GM21515 (cell line): ENCODE measurements around the gene NUDT22.

Experiments used
- ATAC-seq: cut with Tn5 transposase; IDR thresholded peaks from one replicate; pipeline ENCODE4 v1.9.1; 2021; ENCODE audit not compliant: unreplicated experiment

Gene NUDT22

DNA sequence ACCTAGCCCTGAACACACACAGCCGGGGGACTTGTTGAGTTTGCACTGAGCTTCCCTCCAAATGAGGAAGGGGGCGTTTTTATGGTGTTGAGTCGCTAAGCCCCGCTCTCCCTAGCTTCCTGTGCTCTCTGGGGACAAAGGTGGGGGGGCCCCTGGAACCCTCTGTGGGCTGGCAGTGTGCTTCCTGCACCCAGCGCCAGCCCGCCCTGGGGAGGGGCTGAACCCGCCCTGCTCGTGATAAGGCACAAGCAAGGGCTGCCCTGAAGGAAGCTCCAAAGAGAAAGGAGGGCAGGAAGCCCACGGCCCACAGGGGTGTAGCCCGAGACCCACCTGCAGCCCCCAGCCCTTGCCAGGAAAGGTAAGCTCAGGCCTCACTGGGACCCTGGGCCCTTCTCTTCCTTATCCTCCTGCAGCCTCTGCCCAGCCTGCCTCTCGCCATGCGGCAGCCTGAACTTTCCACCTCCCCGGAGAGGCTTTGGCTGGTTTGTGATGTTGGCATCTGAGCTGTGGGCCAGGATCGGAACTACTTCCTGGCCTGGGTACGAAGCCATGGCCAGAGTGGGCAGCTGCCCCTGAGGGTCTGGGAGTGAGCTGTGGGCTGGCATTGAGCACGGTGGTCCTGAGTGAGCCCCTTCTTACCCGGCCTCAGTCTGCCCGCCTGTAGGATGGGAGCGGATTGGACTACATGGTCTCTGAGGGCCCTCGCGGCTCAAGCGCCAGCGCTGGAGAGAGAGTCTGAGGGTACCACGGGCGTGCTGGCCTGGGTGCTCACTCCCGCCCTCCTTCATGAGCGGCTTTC is 19.4 kb upstream of the NUDT22 start, which contains the start of gene FERMT3:
Gene FERMT3 (plus strand): TSS at position 265 of the 799 bp plus-strand sequence. CDS start 644 bp downstream, outside the sequence.
- no peak for ATAC-seq

DNA sequence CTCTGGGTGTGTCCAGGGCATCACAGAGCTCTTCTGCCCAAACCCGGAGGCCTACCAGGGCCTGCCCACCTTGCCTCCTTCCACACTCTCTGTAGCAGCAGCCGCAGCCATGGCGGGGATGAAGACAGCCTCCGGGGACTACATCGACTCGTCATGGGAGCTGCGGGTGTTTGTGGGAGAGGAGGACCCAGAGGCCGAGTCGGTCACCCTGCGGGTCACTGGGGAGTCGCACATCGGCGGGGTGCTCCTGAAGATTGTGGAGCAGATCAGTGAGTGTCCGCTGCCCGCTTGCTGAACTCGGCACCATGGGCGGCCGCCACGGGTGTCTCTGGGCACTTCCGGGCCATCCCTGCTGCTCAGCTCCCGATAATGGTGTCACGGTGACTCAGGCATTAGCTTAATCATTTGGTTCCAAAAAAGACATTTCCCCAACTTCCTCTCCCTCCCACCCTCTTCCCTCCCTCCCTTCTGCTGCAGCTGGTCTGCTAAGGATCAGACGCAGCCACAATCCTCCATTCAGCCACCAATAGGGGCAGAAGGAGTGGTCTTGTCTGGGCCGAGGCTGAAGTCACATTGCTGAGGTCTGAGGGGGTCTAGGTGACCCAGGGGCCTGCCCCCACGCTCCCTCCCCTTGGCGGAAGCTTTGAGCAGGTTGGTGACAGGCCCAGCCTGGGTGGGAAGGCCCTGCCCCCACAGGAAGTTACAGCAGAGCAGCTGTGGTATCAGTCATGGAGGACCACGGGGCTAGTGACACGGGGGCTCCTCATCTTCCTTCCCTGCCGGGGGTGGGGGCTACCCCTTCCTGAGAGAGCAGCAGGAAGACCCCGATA is 18.6 kb upstream of the NUDT22 start:
- ATAC-seq, result peak; percentile 45

DNA sequence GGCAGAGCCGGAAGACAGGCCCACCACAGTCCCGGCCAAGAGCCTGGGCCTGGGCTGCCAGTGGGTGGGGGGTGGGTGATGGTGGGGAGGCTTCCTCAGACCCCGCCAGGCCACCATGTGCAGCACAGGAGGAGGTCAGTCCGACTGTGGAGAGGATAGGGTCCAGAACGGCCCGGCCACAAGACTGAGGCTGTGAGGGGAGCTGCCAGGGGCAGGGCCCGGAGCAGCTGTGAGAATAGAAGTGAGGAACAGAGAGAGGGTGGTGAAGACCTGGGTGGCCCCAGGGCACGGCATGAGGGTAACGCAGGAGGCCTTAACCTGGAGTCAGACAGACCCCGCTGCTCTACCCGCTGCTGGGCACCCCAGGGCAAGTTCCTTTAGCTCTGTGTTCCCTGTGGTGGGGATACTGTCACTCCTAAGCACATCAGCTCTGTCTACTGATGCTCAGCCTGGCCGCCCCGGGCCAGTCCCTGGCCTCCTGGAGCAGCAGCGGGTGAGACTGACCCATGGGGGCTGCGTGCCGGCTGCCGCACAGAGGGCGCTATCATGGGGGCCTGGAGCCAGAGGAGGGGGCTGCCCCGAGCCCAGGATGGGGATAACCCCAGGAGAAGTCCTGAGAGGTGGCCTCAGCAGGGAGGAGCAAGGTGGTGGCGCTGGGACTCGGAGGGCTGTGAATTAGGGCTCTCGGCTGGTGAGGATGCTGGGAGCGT is 17.8 kb upstream of the NUDT22 start:
- no peak for ATAC-seq

DNA sequence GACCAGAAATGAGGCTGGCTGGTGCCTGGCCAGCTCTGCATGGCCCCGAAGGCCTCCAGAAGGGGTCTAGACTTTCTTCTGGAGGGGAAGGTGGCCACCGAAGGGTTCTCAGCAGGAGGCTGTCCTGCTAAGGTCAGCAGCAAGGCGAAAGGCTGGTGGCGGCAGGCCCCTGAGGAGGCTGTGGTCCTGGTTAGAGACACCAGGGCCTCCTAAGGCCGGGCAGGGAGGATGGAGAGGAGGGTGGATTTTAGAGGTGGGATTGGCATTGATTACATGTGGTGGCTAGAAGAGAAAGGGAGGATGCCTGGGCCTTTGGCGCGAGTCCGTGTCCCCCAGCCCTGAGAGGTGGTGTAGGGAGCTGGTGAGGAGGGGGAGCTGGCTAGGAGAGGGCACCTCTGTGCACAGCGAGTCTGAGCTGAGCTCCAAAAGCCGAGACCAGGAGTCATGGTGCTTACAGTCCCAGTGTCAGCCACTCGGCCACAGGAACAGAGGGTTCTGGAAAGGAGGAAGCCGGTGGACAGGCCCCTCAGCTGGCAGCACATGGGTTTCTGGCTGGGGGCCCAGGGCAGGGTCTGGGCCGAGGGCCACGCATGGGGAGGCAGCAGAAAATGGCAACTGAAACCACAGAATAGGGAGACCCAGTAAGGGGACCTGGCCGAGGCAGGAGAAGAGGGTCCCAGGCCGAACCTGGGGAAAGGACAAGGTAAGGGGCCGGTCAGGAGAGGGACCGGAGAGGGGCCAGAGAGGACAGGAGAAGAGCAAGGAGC is 17.1 kb upstream of the NUDT22 start:
- no peak for ATAC-seq

DNA sequence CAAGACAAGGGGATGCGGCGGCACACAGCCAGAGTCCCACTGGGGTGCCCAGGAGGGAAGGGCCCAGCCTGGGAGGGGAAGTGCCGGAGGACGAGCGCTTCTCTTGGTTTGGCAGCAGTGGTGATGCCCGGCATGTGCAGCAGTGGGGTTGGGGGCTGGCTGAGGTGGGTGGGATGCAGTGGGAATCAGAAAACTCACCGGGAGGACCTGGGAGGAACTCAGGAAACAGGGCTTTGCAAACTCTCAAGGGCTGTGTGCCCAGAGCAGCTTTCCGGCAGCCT is 16.6 kb upstream of the NUDT22 start:
- ATAC-seq, result no peak

DNA sequence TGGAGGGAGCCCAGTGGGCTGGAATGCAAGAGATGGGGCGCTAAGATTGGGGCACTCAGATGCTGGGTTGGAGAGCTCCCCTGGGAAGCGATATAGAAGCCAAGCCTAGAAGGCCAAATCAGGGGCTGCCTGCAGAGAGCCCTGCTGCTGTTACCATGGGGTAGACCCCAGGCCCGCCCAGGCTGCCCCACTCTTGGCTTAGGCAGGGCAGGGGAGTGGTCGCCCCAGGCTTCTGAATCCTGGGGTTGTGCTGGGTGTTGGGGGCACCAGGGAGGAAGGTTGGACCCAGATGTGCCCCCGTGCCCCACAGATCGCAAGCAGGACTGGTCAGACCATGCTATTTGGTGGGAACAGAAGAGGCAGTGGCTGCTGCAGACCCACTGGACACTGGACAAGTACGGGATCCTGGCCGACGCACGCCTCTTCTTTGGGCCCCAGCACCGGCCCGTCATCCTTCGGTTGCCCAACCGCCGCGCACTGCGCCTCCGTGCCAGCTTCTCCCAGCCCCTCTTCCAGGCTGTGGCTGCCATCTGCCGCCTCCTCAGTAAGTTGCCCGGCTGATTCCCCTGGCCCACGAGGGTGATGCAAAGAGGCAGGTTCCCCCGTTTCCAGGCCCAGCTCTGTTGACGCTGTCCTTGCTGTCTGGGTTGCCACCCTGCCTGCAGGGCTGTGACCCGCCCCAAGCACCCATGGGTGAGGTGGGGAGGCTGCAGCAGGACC is 15.6 kb upstream of the NUDT22 start:
- ATAC-seq, result no peak

DNA sequence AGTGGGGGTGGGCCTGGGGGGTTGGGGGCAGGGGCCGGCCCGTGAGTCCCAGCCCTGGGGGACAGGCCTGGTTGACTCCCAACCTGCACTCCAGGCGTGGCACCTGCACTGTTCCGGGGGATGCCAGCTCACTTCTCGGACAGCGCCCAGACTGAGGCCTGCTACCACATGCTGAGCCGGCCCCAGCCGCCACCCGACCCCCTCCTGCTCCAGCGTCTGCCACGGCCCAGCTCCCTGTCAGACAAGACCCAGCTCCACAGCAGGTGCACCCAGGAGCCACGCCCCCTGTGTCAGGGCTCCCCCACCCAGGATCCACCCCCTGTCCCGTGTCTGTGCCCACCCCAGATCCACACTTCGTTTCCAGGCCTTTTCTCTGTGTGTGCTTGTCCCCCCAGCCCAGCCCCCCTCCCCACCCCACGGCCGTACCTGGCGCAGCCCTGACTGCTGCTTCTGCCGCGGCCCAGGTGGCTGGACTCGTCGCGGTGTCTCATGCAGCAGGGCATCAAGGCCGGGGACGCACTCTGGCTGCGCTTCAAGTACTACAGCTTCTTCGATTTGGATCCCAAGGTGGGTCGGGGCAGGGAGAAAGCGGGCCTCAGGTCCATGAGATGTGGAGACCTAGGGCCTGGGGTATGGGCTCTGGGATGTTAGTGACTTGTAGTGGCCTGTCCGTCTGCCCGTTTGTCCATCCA is 14.7 kb upstream of the NUDT22 start:
- ATAC-seq, result no peak

DNA sequence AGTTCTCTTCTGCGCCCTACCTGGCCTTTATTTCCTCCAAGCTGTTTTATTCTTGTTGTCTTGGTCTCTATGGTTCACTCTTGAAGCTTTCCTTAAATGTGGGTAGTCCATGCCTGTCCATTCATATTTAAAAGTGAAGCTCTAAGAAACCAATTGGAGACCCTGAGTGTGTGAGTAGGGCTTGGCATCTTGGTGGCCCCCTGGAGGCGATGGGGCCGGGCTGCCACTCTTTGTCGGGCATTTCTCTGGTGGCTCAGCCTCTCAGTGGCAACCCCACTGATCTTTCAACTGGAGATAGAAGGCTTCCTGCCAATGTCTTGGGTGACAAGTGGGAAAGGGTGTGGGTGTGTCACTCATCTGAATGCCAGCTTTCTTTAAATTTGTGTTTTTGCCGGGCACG is 9.2 kb upstream of the NUDT22 start:
- no peak for ATAC-seq

DNA sequence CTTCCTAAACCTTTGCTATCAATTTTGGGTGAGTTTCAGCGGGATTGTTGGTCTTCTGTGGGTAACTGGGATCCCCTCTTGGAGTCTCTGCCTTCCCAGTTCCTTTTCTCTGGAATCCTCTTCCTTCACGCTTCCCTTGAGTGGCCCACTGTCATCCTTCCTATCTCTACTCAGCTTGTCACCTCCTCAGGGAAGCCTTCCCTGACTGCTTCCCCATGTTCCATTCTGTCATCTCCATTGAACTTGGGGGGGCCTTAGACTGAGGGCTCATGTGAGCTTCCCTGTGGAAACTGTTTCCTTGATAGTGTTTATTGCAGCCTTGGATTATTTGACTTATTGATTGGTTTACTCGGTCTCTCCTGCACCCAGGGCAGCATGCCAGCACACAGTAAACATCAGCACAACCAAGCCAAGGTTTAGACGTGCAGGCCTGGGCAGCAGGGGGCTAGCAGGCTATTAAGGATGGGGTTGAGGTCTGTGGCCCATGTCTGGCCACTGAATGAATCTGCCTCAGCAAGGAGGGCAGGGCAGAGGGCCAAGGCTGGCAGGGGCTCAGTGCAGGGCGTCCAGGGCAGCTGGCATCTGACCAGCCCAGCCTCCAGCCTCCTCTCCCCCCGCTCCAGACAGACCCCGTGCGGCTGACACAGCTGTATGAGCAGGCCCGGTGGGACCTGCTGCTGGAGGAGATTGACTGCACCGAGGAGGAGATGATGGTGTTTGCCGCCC is 7.3 kb upstream of the NUDT22 start:
- no peak for ATAC-seq

DNA sequence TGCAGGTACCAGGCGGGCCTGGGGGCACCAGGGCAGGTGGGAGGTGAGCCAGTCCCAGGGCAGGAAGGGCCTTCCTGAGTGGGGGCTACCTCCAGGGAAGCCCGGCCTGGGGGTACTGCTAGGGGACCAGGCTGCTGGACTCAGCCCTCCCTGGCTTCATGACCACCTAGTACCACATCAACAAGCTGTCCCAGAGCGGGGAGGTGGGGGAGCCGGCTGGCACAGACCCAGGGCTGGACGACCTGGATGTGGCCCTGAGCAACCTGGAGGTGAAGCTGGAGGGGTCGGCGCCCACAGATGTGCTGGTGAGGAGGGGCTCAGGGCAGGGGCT is 6.8 kb upstream of the NUDT22 start:
- ATAC-seq, result no peak

DNA sequence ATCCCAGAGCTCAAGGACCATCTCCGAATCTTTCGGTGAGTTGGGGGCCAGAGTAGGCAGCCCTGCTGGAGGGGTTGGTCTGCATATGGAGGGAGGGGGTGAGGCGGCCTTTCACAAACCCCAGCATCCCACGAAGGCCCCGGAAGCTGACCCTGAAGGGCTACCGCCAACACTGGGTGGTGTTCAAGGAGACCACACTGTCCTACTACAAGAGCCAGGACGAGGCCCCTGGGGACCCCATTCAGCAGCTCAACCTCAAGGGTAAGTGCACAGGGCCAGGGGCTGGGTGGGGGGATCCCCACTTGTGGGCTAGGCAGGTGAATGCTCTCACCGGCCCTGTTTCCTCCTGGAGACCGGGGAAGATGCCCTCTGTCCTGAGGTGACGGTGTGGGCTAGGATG is 6.3 kb upstream of the NUDT22 start:
- no peak for ATAC-seq

DNA sequence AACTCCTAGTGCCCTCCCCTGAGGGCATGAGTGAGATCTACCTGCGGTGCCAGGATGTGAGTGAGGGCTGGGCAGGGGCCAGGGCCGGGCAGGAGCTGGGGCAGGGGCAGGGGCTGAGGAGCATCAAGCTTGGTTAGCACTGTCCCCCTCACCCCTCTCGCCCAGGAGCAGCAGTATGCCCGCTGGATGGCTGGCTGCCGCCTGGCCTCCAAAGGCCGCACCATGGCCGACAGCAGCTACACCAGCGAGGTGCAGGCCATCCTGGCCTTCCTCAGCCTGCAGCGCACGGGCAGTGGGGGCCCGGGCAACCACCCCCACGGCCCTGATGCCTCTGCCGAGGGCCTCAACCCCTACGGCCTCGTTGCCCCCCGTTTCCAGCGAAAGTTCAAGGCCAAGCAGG is 5.8 kb upstream of the NUDT22 start:
- ATAC-seq, result no peak

DNA sequence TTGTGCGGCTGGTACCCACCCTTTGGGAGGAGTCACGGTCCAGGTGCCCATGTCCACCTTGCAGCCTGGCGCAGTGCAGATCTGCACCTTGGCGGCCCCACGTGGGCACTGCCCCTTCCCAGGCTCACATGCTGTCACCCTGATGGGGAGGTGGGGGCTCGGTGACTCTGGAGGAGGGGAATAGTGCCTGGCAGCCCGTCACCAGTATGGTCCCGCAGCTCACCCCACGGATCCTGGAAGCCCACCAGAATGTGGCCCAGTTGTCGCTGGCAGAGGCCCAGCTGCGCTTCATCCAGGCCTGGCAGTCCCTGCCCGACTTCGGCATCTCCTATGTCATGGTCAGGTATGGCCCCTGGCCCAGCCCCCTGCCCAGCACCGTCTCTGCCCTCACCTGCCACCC is 5.3 kb upstream of the NUDT22 start:
- no peak for ATAC-seq

DNA sequence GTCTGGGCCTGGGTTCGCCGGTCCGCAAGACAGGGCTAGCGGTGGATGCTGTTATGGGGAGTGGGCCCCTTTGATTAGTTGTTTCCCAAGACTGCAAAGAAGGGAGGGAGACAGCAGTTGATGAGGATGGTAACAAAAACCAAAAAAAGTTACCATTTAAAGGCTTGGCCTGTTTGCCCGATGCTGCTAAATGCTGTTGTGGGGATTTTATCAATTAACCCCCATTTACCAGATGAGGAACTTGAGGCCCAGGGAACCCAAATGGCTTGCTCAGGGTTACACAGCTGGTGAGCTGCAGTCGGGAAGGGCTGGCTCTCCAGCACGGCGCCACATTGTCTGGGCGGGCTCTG is 3.4 kb upstream of the NUDT22 start:
- no peak for ATAC-seq

DNA sequence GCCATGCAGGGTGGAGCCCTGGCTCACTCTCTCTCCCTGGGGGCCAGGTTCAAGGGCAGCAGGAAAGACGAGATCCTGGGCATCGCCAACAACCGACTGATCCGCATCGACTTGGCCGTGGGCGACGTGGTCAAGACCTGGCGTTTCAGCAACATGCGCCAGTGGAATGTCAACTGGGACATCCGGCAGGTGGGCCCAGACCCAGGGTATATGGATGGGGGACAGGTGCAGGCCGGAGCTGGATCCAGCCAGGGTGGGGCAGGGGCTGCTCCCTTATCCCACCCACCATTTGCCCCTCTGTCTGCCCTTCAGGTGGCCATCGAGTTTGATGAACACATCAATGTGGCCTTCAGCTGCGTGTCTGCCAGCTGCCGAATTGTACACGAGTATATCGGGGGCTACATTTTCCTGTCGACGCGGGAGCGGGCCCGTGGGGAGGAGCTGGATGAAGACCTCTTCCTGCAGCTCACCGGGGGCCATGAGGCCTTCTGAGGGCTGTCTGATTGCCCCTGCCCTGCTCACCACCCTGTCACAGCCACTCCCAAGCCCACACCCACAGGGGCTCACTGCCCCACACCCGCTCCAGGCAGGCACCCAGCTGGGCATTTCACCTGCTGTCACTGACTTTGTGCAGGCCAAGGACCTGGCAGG is 2.9 kb upstream of the NUDT22 start:
- ATAC-seq, result no peak

DNA sequence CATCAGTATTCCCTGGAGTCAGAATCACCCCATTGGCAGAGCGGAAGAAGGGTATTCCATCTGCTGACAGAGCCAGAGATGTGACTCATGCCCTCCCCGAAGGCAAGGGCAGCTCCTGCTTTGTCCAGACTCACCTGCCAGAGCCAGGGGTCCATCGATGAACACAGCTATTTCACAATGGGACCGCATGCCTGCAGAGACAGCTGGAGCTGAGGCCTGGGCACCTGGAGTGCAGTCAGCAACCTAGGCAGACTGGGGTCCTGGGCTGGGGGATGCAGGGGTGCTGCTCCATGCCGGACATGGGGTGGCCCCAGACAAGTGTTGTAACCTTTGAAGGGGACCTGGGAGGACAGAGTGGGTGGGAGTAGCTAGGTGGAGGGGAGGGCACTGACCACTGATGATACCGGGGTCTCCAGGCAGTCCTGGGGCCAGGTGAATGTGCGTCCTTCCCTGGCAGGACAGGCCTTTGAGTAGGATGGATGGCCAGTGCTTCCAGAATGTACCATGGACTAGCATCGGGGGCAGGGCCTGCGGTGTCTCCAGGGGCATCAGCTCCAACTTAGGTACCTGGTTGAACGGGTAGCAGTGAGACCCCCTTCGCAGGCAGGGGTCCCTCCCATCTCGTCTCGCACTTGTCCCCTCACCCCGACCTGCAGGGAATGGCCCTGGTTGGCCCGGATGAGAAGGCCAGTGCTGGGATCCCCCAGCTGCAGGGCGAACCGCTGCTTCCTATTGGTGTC is 1.8 kb upstream of the NUDT22 start:
- no peak for ATAC-seq

DNA sequence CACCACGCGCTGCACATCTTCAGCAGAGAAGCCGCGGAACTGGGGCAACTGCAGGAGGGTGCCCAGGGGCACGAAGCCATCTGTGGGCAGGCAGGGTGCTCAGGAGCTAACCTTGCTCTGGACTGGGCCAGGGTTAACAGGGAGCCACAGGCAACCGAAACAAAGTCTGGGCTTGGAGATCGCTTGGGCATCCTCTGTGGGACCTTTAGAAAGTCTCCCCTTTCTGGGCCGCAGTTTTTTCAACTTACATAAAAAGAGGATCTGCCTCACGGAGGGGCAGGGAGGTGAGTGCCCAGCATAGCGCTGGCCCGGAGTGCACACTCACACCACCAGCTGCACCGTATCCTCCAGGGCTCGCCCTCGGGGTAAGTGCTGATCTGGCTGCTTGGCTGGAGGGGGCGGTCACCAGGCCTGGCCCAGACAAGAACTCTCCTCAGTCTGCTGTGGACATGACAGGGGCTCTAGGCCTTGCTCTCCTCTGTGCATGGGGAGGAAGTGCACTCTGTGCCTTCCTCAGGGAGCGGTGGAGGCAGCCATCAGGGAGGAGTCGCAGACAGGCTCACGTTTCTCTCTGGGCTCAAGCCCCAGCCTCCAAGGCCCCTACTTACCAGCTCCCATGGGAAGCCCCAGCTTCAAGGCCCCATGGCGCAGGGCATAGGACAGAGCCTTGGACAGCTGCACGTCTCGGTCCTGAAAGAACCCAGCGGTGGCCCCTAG is 1.0 kb upstream of the NUDT22 start:
- no peak for ATAC-seq
